LoVo (cell line): ENCODE data around the gene ATP9B.
"Not testable (repeated sequence)": the region's sequence is repeated elsewhere in the genome, so short reads cannot be mapped to it uniquely, and the experiment has no call there.

Source experiments
- DNase-seq: peaks from one replicate; pipeline ENCODE4 v3.0.0-alpha.2; 2016; ENCODE audit warnings: low spot score

The ATP9B gene

DNA sequence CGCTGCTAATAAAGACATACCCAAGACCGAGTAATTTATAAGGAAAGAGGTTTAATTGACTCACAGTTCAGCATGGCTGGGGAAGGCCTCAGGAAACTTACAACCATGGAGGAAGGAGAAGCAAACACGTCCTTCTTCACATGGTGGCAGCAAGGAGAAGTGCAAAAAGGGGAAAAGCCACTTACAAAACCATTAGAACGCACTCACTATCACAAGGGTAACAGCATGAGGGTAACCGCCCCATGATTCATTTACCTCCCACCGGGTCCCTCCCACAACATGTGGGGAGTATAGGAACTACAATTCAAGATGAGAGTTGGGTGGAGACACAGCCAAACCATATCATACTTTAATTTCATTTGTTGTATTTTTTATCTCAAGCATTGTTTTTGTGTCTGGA is 67.5 kb downstream of the ATP9B start:
- no peak for DNase-seq

DNA sequence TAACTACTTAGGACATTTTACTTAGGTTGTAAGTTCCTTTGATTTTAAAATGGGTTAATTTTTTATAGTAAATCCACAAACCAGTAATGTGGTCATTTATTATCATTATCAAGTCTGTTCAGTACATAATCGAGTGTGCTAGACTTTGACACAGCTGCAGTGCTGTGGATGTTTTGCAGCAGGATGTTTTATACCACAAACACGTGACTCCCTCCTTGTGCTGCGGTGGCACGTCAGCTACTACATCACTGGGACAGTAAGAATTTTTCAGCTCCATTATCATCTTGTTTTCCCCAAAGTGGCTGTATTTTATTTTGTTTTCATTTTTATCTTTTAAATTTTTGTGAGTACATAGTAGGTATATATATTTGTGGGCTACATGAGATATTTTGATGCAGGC is 70.0 kb downstream of the ATP9B start:
- no peak for DNase-seq

DNA sequence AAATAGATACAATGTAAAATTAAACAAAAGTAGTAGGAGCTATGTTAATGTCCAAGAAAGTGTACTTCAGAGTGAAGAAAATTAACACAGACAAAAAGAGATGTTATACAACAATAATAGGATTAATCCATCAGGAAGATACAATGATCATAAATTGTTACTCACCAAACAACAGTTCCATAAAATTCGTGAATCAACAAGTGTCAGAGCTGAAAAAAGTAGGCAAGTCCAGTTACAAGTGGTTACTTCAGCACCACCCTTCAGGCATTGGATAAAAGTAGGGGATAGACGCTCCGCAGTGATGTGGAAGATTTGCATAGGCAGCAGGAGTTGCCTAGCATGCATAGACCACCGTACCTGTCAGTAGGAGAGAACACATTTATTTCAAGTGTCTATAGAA is 77.8 kb downstream of the ATP9B start:
- no peak for DNase-seq

DNA sequence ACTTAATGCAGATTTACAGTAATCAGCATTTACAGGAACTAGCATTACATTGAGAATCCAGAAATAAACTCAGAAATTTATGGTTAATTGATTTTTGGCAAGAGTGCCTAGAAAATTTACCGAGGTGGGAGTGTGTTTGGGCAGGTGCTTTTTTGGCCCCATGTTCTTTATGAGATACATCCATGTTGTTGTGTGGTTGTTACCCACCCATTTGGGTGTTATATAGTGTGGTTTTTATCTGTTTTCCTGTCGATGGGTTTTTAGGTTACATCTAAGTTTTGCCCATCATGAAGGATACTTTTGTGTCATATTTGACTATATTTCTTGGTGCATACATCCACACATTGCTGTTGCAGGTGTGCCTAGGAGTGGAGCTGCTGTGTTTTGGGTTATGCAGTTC is 82.0 kb downstream of the ATP9B start:
- no peak for DNase-seq

DNA sequence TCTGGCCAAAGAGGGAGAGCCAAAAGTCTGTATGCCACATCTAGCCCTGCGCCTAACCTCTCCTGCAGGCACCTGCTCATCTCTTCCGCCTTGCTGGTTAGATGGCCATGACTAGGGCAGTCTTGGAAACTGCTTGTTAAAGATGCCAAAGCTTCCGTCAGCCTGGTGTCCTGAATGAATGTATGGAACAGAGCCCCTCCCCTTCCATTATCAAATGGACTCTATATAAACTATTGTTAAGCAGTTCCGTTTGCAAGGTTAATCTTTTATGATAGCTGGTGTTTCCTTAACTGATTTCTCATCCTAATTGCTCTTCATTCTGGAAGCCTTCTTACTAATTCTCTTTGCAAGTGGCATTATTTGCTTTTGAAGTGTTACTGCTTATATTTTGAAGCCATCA is 87.1 kb downstream of the ATP9B start:
- no peak for DNase-seq

DNA sequence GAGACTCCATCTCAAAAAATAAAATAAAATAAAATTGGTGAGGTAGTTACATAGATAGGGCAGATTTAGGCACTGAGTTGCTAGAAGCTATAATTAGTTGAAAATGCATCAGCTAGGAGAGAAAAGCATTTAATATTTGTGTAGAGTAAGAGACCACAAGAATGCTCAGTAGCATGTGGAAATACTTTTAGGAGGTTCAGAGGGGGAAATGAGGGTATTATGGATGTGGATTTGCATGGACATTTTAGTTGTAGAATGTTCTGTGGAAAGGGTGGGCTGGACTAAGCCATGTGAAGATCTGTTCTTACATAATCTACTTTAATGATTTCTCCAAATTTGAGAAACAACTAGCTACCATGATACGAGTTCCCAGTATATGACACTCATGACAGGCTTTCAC is 95.5 kb downstream of the ATP9B start:
- DNase-seq: no peak

DNA sequence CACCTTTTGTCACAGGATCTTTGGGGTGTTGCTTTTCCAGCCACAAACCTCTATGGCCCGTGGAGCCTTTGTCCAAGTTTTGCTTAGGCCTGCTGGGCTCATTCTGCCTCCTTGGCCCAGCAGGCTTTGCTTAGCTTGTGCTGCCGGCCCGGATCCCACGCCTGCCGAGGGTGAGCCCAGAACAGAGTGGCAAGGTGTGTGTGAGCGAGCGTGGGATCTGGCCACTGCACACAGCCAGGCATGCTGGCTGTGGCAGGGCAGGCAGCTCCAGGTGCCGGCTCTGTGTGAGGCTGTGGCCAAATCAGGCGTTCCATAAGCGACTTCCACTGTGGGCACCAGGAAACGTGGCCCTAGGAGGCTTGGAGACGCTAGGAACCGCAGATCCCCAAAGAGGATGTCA is 97.5 kb downstream of the ATP9B start:
- no peak for DNase-seq

DNA sequence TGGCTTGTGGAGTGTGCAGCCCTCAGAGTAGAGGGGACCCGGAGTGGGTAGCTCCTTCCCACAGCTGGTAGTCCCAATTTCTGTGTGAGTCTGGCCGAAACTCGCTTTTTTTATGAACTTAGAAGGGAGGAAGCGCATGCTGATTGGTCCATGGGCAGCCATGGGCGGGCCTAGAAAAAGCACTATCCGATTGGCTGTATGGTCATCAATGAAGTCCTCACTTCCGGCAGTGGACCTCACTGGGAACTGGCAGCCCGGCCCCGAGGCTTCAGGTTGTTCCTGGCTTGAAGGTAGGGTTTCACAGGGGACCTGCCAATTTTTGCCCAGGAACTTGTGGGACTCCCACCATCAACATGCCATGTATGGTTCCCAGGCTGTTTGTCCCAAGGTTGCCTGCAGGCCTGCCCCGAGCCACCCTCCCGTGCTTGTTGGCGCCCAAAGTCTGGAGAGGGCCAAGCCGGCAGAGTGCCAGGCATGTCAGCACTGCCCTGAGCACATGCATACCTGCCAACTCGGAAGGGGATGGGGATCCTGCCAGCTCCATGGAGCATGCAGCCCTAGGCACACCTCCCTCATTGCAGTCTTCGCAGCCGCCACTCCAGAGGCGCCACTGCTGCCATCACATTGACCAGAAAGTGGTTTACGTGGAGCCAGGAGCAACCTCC is 98.5 kb downstream of the ATP9B start:
- no peak for DNase-seq

DNA sequence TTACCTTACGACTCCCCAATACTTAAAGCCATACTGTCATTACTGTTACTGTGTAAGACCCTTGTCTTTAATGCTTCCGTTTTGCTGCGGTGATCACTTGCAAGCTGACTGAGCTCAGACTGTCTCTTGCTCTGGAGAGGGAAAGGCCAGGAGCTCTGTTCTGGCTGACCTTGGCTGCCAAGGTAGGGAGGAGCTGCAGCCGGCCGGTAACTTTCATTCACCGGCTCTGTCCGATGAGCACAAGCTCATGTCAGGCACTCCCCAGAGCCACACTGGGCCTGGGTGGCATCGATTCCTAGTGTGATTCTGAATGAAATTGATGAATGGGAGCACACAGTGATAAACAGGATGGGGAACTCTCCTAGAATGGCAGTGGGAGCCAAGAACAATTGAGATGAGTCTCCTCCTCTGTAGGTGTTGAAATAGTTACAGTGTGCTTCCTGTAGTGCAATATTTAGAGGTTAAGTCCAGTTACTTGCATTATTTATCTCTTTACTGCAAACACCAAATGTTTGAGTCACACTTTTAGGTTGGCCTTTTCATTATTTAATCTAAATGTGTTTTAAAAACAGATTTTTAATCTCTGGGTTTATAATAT is 100.9 kb downstream of the ATP9B start:
- no peak for DNase-seq

DNA sequence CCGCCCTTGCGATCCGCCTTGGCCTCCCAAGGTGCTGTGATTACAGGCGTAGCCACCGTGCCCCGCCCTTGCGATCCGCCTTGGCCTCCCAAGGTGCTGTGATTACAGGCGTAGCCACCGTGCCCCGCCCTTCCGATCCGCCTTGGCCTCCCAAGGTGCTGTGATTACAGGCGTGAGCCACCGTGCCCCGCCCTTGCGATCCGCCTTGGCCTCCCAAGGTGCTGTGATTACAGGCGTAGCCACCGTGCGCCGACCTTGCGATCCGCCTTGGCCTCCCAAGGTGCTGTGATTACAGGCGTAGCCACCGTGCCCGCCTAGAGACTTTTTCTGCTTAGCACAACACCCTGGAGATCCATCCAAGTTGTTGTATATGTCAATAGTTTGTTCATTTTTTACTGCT is 103.1 kb downstream of the ATP9B start:
- not testable (repeated sequence) for DNase-seq

DNA sequence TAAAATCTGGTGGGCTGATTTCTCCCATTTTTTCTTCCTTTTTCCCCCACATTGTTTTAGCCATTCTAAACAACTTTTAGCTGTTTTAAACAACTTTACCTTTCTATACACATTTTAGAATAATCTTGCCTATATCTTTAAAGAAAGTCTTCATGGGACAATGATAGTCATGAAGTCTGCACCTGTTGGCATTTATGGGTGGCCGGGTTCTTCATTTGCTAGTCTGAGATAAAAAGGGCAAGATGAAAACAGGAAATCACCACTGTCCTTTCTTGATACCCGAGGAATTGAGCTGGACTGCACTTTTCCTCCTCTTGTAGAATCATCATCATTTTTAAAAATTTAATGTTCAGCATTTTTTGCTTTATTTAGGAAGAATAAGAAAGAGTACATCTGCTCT is 104.5 kb downstream of the ATP9B start:
- DNase-seq: no peak

DNA sequence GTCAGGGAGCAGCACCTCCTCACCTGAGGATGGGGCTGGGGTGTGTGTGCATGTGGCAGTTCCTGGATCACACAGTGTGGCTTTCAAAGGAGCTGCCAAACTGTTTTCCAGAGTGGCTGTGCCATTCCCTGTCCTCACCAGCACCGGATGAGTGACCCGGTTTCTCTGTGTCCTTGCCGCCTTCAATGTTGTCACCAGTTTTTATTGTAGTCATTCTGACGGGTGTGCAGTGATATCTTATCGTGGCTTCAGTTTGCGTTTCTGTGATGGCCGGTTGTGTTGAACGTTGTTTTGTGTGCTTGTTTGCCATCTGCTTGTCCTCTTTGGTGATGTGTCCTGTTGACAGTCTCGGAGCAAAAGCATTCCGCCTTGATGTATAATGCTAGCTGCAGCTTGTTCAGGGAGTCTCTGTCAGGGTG is 108.9 kb downstream of the ATP9B start:
- no peak for DNase-seq

DNA sequence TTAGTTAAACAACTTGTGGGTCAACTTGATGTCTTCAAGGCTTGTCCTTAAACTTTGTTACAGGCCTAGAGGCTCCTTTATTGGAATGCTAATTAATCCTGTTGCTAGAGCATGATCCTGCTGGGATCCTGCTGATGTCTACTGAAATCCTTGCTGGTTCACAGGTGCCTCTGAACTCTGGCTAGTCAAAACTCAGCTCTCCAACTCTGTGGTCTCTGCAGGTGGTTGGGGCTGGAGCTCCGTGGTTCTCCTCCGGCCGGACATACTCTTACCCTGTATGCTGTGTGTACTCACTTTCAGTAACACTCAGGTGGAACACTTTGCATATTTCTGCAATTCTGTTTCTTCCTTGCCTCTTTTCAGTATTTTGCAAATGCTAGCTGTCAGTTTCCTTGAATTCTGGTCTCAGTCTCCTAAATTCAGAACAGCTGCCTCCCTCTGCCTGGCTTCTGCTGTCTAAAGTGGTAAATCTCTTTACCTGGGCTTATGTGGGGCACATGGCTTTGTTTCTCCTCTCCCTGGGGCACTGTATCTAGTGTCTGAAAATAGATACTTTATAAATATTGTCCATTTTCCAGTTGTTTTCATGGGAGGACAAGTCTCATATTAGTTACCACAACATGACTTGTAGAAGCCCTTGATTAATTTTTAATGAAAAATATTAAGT is 113.0 kb downstream of the ATP9B start:
- DNase-seq: no peak

DNA sequence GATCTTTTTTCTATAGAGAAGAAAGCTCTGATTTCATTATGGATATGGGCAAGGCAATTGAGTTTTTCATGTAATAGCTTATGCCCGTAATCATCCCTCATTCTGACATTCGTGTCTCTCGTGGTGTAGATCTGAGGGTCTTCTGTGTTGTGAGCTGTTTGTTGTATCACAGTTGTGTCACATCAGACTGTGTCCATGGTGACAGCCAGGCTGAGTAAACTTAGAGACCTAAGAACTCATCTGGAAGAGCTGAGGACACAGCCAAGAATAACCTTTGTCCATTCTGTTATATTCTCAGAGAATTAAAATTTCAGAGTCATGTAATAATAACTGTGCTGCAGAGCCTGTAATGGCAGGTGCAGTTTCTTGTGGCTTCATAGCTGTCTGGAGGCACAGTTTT is 116.5 kb downstream of the ATP9B start:
- DNase-seq: no peak

DNA sequence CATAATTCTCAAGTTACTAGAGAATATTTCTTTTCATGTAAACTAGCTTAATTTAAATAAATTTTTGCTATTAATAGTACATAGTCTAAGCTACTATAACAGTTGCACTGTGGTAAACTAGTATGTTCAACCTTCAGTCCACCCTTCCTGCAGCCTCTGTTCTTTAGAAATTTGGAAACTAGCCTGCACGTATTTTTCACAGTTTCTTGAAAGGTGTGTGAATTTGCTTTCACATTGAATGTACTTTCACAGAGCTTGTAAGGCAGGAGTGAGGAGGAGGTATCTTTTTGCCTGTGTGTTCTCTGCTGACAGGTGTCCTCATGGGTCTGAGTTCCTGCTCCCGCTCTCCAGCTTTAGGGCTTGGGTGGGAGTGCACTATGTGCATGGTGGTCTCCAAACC is 117.5 kb downstream of the ATP9B start:
- DNase-seq: no peak

DNA sequence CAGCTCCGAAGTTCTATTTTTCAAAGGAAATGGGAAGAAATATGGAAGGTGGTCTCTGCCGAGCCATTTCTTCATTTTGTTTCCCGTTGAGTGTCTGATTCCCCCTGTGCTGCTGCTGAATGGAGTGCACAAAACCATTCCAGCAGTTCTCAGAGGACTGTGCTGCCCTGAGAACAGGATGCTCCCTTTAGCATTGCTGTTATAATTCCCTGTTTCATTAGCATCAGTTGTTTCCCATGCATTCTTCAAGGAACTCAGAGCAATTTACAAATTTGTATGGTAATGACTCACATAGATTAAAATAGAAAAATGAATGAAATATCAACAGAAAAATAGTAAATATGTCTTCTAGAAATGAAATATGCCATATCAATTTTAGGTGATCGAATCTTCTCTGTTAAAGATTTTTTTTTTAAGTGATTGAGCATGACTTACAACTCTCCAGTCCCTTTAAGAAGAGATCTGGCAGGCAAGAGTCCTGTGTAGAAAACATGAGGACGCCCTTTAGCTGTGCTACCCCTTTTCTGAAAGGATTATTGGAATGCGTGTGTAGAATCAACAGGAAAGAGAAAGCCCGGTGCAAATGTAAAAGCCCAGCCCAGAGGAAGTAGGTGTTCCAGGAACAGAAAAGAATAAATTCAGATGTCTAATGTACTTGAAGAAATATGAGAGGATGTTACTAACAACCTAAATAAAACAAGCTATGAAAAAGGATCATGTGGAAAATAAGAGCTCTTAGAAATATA is 118.5 kb downstream of the ATP9B start:
- DNase-seq: no peak

DNA sequence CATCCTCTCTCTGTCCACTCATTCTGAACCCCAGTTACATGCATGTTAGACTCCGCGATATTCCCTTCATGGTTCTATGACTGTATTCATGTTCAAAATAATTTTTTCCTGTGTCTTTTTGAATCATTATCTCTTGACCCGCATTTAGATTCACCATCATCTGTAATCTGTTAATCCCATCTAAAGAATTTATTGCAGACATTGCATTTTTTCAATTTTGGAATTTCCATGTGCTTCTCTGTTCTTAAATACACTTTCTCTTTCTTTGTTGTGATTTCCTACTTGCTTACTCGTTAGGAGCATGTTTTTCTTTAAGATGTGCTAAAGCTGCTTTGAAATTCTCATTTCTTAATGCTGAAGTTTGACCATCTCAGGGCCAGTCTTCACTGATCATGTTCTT is 122.2 kb downstream of the ATP9B start:
- no peak for DNase-seq

DNA sequence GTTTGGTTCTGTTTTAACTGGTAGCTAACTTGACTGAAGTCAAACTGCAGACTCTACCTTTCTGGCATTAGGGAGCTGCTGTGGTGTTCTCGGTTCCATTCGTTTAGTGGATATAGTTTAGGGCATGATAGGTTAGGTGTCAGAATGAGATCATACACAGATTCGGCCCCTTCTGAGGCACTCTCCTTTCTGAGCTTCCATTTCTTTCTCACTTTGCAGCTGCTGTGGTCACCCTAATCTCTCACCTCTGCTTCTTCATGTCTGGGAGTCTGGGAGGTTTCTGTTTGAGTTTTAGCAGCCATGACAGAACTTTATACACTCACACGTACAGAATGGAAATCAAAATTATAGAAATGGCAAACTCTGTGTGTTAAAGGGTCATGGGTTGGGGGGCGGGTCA is 122.8 kb downstream of the ATP9B start:
- no peak for DNase-seq

DNA sequence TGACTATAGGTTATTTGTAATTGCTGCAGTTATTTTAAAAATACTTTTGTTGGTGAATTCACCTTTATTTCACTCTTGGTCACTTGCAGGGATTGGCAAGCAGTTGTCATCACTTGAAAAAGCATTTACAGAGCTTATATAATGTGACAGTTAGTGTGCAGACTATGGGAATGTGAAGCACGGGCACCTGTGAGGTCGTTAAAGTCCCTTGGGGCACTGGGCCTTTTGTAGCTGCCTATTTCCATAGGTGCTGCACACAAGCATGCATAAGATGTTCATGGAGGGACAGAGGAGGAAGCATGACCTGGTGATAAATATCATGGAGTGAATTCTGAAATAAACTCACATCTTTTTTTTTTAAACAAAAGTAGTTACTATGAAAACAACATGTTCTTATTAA is 124.6 kb downstream of the ATP9B start:
- DNase-seq: no peak

DNA sequence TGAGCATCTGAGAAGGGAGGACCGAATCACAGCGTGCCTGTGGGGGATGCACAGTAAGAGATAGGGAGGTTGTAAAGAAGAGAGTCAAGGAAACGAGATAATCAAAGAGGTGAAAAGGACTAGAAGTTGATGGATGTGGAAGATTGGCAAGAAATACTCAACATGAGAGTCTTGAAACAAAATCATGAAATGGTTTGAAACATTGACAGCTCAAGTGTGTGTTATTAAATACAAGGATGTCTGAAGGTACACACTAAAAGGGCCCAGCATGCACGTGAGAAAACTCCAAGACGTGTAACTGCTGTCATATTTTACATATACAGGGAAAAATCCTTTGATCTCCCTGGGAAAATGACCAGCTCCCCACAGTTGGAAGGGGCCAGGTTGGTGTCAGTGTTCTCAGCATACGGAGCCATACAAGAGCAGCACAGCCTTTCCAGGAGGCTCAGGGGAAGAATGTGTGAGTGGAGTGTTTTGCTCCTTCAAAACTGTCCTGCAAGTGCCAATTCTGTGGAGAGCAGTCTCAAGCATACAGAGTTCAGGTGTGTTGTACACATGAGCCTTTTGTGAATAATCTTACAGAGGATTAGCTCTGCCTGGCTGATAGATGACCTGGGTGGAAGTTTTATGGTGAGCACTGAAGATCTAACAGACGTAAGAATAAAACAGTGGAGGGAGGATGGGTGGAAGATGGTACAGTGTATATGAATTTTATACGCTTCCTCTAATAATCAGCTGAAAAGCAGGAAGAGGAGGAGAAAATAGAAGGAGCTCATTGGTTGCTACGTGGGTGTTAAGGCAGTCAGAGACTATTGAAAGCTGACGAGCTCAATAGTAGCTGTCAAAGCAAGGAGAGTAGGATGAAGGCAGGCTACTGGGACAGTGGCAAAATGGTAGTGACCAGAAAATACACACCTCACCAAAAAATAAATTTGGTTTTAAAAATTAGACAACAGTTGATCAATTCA is 126.8 kb downstream of the ATP9B start:
- DNase-seq: no peak

DNA sequence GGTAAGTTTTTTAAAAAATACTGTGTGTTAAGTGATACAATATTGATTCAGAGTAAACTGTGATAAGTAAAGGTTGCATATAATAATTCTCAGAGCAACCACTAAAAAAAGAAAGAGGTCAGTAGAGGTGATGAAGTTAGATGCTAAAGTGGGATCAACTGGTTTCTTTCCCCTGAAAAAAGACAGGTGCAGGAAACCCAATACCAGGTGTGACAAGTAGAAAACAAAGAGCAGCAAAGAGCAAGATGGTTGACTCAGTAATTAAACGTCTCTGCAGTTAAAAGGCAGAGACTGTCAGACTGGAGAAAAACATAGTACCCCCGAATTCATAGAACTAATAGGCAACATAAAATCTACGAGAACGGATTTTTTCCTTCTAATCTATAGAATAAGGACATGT is 128.3 kb downstream of the ATP9B start:
- DNase-seq: no peak
